H9 (cell line): ENCODE measurements around the gene OBSL1. TPM values are rescaled to one million over a fixed set of nuclear protein-coding genes. Genes with fewer than 3 reads are reported as not detected.
A peak's percentile ranks its signal among the peaks of the same experiment; 100 is the strongest.

Source experiments
- DNase-seq: peaks from one replicate; pipeline ENCODE4 v3.0.0-alpha.2; 2017
- H2AFZ ChIP-seq: one replicate; pipeline ENCODE4 v1.6.1; 2013; ENCODE audit warnings: mild to moderate bottlenecking, low read length, control low read depth, moderate library complexity
- H2AK5ac ChIP-seq: 2 replicates; pipeline ENCODE4 v1.6.1; 2013; ENCODE audit warnings: low read length, control low read depth, mixed read lengths; ENCODE audit not compliant: insufficient read length
- H2BK120ac ChIP-seq: one replicate; pipeline ENCODE4 v1.6.1; 2013; ENCODE audit warnings: low read depth, mild to moderate bottlenecking, low read length, control low read depth, inconsistent platforms; ENCODE audit not compliant: poor library complexity, severe bottlenecking
- H2BK12ac ChIP-seq: 2 replicates; pipeline ENCODE4 v1.6.1; 2013; ENCODE audit warnings: low read length, control low read depth, mixed read lengths, low read depth; ENCODE audit not compliant: insufficient read length
- H2BK15ac ChIP-seq: 2 replicates; pipeline ENCODE4 v1.6.1; 2013; ENCODE audit warnings: low read depth, low read length, control low read depth
- H2BK20ac ChIP-seq: one replicate; pipeline ENCODE4 v1.6.1; 2013; ENCODE audit warnings: low read depth, mild to moderate bottlenecking, low read length, control low read depth, inconsistent platforms; ENCODE audit not compliant: poor library complexity, severe bottlenecking
- H2BK5ac ChIP-seq: 2 replicates; pipeline ENCODE4 v1.6.1; 2013; ENCODE audit warnings: low read length, control low read depth, mixed read lengths; ENCODE audit not compliant: insufficient read length
- H3K14ac ChIP-seq: 2 replicates; pipeline ENCODE4 v1.6.1; 2013; ENCODE audit warnings: low read length, control low read depth; ENCODE audit not compliant: insufficient read depth
- H3K18ac ChIP-seq: 2 replicates; pipeline ENCODE4 v1.6.1; 2013; ENCODE audit warnings: low read depth, mild to moderate bottlenecking, mixed read lengths, low read length, control low read depth; ENCODE audit not compliant: insufficient read length
- H3K23ac ChIP-seq: 2 replicates; pipeline ENCODE4 v1.6.1; 2013; ENCODE audit warnings: low read length, control low read depth, mixed read lengths, low read depth; ENCODE audit not compliant: insufficient read length
- H3K23me2 ChIP-seq: 2 replicates; pipeline ENCODE4 v1.6.1; 2013; ENCODE audit warnings: low read depth, mild to moderate bottlenecking, mixed read lengths, low read length, control low read depth; ENCODE audit not compliant: insufficient read length, poor library complexity, severe bottlenecking
- H3K27ac ChIP-seq: 2 replicates; pipeline ENCODE4 v1.5.1; 2013; ENCODE audit warnings: low read length, control low read depth, mixed read lengths, low read depth; ENCODE audit not compliant: insufficient read length
- H3K27me3 ChIP-seq: 2 replicates; pipeline ENCODE4 v1.6.1; 2013; ENCODE audit warnings: low read length, control low read depth, inconsistent platforms; ENCODE audit not compliant: insufficient read depth
- H3K4ac ChIP-seq: 2 replicates; pipeline ENCODE4 v1.6.1; 2013; ENCODE audit warnings: low read depth, mild to moderate bottlenecking, control low read depth, inconsistent platforms, low read length, moderate library complexity
- H3K4me1 ChIP-seq: 2 replicates; pipeline ENCODE4 v1.6.1; 2013; ENCODE audit warnings: low read length, control low read depth, inconsistent platforms; ENCODE audit not compliant: insufficient read depth
- H3K4me2 ChIP-seq: 2 replicates; pipeline ENCODE4 v1.6.1; 2013; ENCODE audit warnings: low read length, control low read depth, mixed read lengths; ENCODE audit not compliant: insufficient read length, insufficient read depth
- H3K56ac ChIP-seq: 2 replicates; pipeline ENCODE4 v1.6.1; 2013; ENCODE audit warnings: low read depth, mild to moderate bottlenecking, mixed read lengths, low read length, control low read depth; ENCODE audit not compliant: insufficient read length
- H3K79me1 ChIP-seq: 2 replicates; pipeline ENCODE4 v1.6.1; 2013; ENCODE audit warnings: low read depth, mild to moderate bottlenecking, moderate library complexity, low read length, control low read depth, inconsistent platforms; ENCODE audit not compliant: insufficient read depth, poor library complexity, severe bottlenecking
- H3K79me2 ChIP-seq: 2 replicates; pipeline ENCODE4 v1.6.1; 2013; ENCODE audit warnings: low read length, control low read depth, inconsistent platforms; ENCODE audit not compliant: insufficient read depth
- H3K9ac ChIP-seq: 2 replicates; pipeline ENCODE4 v1.6.1; 2013; ENCODE audit warnings: low read length, control low read depth, mixed read lengths; ENCODE audit not compliant: insufficient read length; ENCODE audit errors: extremely low read depth
- H3K9me3 ChIP-seq: one replicate; pipeline ENCODE4 v1.6.1; 2013; ENCODE audit warnings: low read depth, low read length, inconsistent platforms; ENCODE audit not compliant: control insufficient read depth
- H3T11ph ChIP-seq: one replicate; pipeline ENCODE4 v1.6.1; 2013; ENCODE audit warnings: mild to moderate bottlenecking, low read length, control low read depth, inconsistent platforms
- H4K20me1 ChIP-seq: one replicate; pipeline ENCODE4 v1.6.1; 2013; ENCODE audit not compliant: control insufficient read depth, insufficient read length, insufficient read depth
- H4K5ac ChIP-seq: 2 replicates; pipeline ENCODE4 v1.6.1; 2013; ENCODE audit warnings: low read depth, mild to moderate bottlenecking, mixed read lengths, low read length, control low read depth; ENCODE audit not compliant: insufficient read length
- H4K8ac ChIP-seq: replicated peaks from 2 replicates; pipeline ENCODE4 v1.6.1; 2013; ENCODE audit warnings: low read length, control low read depth, mixed read lengths, low read depth; ENCODE audit not compliant: insufficient read length
- H4K91ac ChIP-seq: 2 replicates; pipeline ENCODE4 v1.6.1; 2013; ENCODE audit warnings: low read depth, mild to moderate bottlenecking, moderate library complexity, mixed read lengths, low read length, control low read depth; ENCODE audit not compliant: insufficient read length
- H3K27ac Mint-ChIP-seq, 3 experiments: 2 replicates in 2 of 3; 3 replicates in 1 of 3; pipeline ENCODE4 v1.8.0; 2020 to 2021; ENCODE audit warnings: mixed read lengths in 3 of 3, mild to moderate bottlenecking in 1 of 3, moderate library complexity in 1 of 3
- H3K27me3 Mint-ChIP-seq: 2 replicates; pipeline ENCODE4 v1.8.0; 2021; ENCODE audit warnings: low read depth, mild to moderate bottlenecking, moderate library complexity, mixed read lengths
- H3K36me3 Mint-ChIP-seq, 3 experiments: 2 replicates in 2 of 3; 3 replicates in 1 of 3; pipeline ENCODE4 v1.8.0; 2020 to 2021; ENCODE audit warnings: low read depth in 3 of 3, mixed read lengths in 3 of 3; ENCODE audit not compliant: insufficient read depth in 1 of 3
- H3K4me1 Mint-ChIP-seq, 2 experiments: 2 replicates each; pipeline ENCODE4 v1.8.0; 2020; ENCODE audit warnings: mixed read lengths in 2 of 2
- H3K4me3 Mint-ChIP-seq, 2 experiments: 2 replicates in 1 of 2; 3 replicates in 1 of 2; pipeline ENCODE4 v1.8.0; 2020 to 2021; ENCODE audit warnings: mild to moderate bottlenecking in 2 of 2, mixed read lengths in 2 of 2, moderate library complexity in 1 of 2
- H3K9me3 Mint-ChIP-seq, 2 experiments: 2 replicates in 1 of 2; 3 replicates in 1 of 2; pipeline ENCODE4 v1.8.0; 2020; ENCODE audit warnings: mild to moderate bottlenecking in 2 of 2, mixed read lengths in 2 of 2, moderate library complexity in 1 of 2
- CTCF ChIP-seq: fragments of 200-600 bp; sonication (generic); conservative IDR thresholded peaks from 3 replicates; pipeline ENCODE4 v1.8.0; 2021; ENCODE audit warnings: antibody characterized with exemption, mild to moderate bottlenecking
- WGBS: extraction: QIAGEN DNeasy Blood & Tissue Kit; methylation state at CpG from one replicate; pipeline ENCODE4 v1.1.7; 2013; ENCODE audit warnings: missing lambda C conversion rate, low lambda C conversion rate, mixed read lengths; ENCODE audit not compliant: insufficient read length; ENCODE audit errors: extremely low coverage; 5-methylcytosine and 5-hydroxymethylcytosine counted together
- total RNA-seq: library from RNA; stranded (reverse); gene quantifications from 2 replicates; pipeline ENCODE4 v1.2.1, GENCODE V29; 2021

OBSL1 gene
- total RNA-seq, 1 experiment from 2014 or later, result 140 TPM

- no peak overlapping the region for H2BK12ac ChIP-seq
- no peaks in the 10 kb centered on the region; a peak in 3 of 5 replicates for H3K9me3 Mint-ChIP-seq
- H2AFZ ChIP-seq, result no peak overlapping the region
- peaks cover 87% of the 10 kb centered on the region for H3K27me3 Mint-ChIP-seq
- H3K23ac ChIP-seq, result no peak overlapping the region
- peaks cover 10% of the 10 kb centered on the region; the same call in 1 of the 2 replicates for H3K4me1 ChIP-seq
- no peak overlapping the region for H2BK20ac ChIP-seq
- H3K4me3 Mint-ChIP-seq, result peak overlapping the region in 1 of 2 experiments; percentile 63; a peak in 3 of 5 replicates
- H4K91ac ChIP-seq, result no peak overlapping the region
- peaks cover 19% of the 10 kb centered on the region; the same call in 1 of the 2 replicates for H3K27me3 ChIP-seq
- H3K14ac ChIP-seq, result no peak overlapping the region
- H4K20me1 ChIP-seq, result peaks cover 3% of the 10 kb centered on the region
- no peak overlapping the region for H2BK15ac ChIP-seq
- H3K79me2 ChIP-seq, result no peaks in the 10 kb centered on the region
- no peaks in the 10 kb centered on the region for H3K79me1 ChIP-seq
- H3K23me2 ChIP-seq, result peaks cover 4% of the 10 kb centered on the region
- H2AK5ac ChIP-seq, result no peak overlapping the region
- H3K9ac ChIP-seq, result no peak overlapping the region
- no peak overlapping the region for H4K5ac ChIP-seq
- H3K4ac ChIP-seq, result no peak overlapping the region
- H3K27ac Mint-ChIP-seq, result peak overlapping the region in 1 of 3 experiments; percentile 43; a peak in 1 of 7 replicates
- peak overlapping the region; percentile 25 for H3K4me2 ChIP-seq
- H2BK120ac ChIP-seq, result no peak overlapping the region
- no peaks in the 10 kb centered on the region for H3K9me3 ChIP-seq
- no peak overlapping the region for H3K27ac ChIP-seq
- peaks cover 50 to 69% of the 10 kb centered on the region in 2 experiments for H3K4me1 Mint-ChIP-seq
- no CpG with 5 or more reads among the region's 4 CpGs for WGBS
- no peaks in the 10 kb centered on the region; a peak in 1 of 7 replicates for H3K36me3 Mint-ChIP-seq
- H3K56ac ChIP-seq, result no peak overlapping the region
- no peak for DNase-seq
- no peak overlapping the region for H3T11ph ChIP-seq
- H3K18ac ChIP-seq, result no peak overlapping the region
- TF ChIP-seq CTCF, result no peak
- H2BK5ac ChIP-seq, result no peak overlapping the region
- no peak overlapping the region for H4K8ac ChIP-seq
Measured at GRCh38 chr2:219513787-219514186, 57.6 kb downstream of the OBSL1 start.
